ENCODE data around the gene SPDYE2B.
"Not testable (repeated sequence)": the region's sequence is repeated elsewhere in the genome, so short reads cannot be mapped to it uniquely, and the experiment has no call there.

DNA sequence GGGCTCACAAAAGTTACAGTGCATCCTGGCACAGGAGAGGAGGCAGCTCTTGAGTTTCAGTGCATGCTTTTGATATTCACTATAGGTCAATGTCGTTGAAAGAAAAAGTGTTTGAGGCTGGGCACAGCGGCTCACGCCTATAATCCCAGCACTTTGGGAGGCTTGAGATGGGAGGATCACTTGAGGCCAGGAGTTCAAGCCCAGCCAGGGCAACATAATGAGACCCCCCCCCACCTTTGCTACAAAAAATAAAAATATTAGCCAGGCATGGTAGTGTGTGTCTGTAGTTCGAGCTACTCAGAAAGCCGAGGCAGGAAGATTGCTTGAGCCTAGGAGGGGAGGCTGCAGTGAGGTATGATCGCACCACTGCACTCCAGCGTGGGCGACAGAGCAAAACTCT, 32.0 kb upstream of the SPDYE2B start:
- TF ChIP-seq, protein P1, sequence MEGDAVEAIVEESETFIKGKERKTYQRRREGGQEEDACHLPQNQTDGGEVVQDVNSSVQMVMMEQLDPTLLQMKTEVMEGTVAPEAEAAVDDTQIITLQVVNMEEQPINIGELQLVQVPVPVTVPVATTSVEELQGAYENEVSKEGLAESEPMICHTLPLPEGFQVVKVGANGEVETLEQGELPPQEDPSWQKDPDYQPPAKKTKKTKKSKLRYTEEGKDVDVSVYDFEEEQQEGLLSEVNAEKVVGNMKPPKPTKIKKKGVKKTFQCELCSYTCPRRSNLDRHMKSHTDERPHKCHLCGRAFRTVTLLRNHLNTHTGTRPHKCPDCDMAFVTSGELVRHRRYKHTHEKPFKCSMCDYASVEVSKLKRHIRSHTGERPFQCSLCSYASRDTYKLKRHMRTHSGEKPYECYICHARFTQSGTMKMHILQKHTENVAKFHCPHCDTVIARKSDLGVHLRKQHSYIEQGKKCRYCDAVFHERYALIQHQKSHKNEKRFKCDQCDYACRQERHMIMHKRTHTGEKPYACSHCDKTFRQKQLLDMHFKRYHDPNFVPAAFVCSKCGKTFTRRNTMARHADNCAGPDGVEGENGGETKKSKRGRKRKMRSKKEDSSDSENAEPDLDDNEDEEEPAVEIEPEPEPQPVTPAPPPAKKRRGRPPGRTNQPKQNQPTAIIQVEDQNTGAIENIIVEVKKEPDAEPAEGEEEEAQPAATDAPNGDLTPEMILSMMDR (IDR thresholded peaks at IDR 0.05): not testable (repeated sequence)
- not testable (repeated sequence) for TF ChIP-seq POLR2A (IDR thresholded peaks at IDR 0.05)

Data from vagina (tissue), 2 donors.